Cerebellar nuclear complex (tissue), 1 donor: Measurements from ENCODE around the gene P2RY1.

ENCODE experiments used
- DNase-seq, 2 experiments: peaks; one replicate each; lab custom pipeline; 2025; lab: John Stamatoyannopoulos, UW

Gene P2RY1

DNA sequence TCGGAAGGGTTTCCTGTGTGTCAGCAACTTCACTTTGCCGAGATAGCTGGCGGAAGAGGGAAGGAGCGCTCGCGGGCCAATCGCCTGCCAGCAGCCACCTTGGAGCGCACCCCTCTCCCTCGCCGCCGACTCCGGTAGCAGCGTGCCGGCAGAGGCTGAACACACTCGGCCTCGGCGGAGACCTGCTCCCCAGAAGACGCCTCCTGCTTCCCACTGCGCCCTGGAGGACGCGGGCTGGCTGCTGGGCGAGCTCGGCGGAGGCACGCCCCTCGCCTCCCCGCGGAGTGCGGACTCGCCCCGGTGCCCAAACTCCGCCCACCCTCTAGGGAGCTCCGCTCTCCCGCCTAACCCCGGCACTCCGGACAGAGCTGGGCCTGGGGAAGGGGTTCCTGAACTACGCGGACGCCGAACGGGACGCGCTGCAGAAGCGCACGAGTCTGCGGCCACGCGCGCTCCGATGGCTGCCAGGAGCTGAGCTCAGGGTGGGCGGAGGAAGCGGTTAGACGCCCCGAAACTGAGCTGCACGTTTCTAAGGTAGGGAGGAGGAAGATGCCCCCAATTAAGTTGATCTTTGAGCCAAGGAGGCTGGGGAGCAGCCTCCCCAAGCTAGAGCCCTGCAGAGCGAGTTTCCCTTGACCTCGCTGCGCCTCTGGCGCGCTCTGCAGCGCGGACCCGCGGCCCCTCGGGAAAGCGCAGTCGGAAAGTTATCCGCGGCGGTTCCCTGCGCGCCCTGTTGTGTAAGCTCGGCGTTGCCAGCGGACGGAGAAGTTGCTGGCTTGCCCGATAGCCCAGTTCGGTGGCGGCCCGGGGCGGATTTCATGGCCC is at the start of gene P2RY1:
Gene P2RY1, plus strand, starts transcription at position 356 of the 825 bp plus-strand sequence. CDS start 652 bp downstream, outside the sequence.
- no peak for DNase-seq

DNA sequence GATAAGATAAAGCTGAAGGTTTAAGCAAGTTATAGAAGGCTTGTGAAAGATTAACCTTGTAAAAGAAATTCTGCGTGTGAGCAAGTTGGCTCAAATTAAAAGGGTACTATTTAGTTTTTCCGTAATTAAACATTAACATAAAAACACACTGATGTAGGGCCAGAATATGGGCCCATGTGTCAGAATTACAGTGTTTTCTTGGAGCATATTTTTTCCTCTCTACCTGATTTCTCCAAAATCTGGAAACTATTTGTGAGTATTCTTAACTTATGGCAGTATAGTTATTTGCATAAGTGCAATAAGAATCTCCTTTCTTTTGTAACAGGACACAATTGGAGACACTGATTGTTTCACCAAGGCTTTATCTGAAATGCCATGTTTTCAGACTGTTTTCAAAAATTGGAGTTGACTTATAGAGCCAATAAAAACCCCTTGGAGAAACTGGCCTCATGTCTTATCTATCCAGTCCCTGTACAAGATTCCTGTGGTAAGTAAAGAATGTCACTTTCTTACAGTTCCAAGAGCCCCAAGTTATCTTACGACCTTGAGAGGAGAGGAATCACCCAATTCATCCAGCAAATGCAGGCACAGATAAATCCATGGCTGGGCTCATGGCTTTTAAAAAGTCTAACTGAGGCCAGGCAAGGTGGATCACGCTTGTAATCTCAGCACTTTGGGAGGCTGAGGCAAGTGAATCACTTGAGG is 47.8 kb upstream of the P2RY1 start:
- no peak for DNase-seq

DNA sequence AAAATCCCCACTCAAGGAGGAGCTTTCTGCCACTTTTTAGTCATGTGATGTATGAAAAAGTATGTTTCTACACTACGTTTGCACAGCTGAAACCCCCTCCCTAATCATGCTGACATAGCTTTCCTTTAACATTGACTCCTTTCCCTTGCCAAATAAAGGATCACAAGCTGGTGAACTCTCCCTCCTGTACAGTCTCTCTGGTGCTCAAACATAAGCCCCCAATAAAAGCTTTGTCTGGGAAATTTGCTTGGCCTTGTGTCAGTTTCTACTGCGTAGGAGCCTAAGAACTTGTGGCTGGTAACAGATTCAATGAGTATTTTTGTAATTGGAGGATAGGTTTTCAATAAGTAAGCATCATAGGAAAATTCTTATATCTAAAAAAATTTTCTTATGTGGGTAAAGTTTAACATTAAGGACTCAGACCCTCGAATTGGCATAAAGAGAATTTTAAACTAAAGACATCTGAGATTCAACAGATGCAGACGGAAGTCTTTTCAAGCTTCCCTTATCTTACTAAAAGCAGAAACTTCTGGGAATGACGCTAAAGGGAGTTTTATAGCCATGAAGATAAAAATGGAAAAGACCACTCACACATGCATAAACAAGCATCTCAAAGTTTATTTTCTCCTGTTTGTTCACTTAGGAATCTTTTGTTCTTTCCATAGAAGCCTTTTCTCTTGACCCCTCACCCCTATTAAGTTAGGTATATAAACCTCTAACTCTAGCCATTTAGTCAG is 44.1 kb upstream of the P2RY1 start:
- no peak for DNase-seq

- no peak for DNase-seq
These were observed 41.0 kb upstream of the P2RY1 start for GRCh38 chr3:152793969-152794368.

GRCh38 chr3:152797751-152798432 is 37.0 kb upstream of the P2RY1 start:
- no peak for DNase-seq

DNA sequence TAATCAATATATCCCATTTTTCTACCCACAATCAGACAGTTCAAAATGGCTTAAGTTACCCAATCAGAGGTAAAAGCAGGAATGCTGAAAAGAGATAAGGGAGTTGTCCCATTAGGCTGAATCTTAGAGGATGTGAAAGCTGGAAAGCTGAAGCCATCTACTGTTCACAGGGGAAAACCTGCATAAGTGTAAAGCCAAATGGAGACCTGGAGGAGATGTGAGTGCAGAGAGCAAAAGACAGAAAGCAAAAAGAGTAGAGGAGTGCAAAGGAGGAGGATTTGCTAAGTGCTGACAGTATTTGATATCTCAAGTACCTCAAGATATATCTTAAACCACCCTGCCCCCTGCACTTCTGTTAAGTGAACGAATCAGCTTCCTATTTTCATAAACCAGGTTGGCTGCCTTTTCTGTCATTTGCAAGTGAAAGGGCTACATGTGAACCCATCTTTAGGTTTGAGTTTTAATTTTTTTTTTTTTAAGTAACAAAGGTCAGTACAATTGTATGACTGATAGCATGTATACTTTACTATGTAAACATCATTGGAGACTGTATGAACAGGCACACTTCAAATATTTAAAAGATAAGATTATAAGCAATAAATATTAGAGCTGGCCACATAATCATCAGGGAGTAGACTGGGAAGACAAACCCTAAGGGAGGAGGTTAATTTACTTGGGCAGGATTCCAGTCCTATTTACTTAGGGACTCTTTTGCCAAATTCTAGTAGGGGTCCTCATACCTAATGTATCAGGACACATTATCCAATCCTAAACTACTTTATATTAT is 22.8 kb upstream of the P2RY1 start:
- DNase-seq: no peak

- no peak for DNase-seq
These were observed 17.5 kb upstream of the P2RY1 start for GRCh38 chr3:152817400-152817799.

GRCh38 chr3:152818027-152818426 is 16.9 kb upstream of the P2RY1 start:
- no peak for DNase-seq

DNA sequence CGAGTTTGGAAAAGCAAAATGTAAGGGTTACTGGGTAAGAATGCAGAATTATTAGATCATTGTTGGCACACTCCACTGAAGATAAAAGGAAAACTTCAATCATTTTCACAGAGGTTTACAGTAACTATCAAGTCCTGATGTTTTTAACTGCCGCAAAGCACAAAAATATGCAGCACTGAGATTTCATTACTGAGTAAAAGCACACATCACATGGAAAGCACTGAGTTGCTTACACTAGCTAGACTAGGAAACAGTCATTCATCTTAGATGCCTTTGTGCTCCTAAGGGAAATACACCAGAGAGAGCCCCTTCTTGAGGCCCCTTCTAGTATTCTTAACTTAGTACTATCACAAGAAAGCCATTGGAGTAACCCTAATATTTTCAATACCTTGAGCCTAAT is 11.8 kb upstream of the P2RY1 start:
- DNase-seq: no peak

GRCh38 chr3:152823781-152824180 is 11.2 kb upstream of the P2RY1 start:
- DNase-seq: no peak

- no peak for DNase-seq
These were observed 9.4 kb upstream of the P2RY1 start for GRCh38 chr3:152825566-152825965.

- no peak for DNase-seq
These were observed 8.5 kb upstream of the P2RY1 start for GRCh38 chr3:152826476-152826875.

DNA sequence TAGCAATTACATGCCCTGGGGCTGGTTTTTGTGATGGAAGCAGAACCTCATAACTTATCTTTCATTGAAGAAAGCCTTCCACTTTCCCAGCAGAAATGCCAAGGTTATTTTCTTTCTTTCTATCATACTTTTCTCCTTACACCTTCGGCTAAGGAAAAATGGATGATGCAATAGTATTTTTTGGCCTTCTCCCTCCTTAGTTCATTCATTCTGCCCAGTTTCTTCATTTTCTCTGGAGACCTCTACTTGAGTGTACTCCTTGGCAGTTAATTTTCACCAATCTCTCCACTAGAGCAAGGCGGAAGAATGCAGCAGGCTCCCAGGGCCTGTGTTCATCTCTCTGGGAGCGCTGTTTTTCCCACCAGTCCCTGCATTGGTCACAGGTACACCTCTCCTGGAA is 7.6 kb upstream of the P2RY1 start:
- DNase-seq: no peak

GRCh38 chr3:152828075-152828840 is 6.7 kb upstream of the P2RY1 start:
- no peak for DNase-seq

GRCh38 chr3:152830245-152830644 is 4.7 kb upstream of the P2RY1 start:
- DNase-seq: no peak

DNA sequence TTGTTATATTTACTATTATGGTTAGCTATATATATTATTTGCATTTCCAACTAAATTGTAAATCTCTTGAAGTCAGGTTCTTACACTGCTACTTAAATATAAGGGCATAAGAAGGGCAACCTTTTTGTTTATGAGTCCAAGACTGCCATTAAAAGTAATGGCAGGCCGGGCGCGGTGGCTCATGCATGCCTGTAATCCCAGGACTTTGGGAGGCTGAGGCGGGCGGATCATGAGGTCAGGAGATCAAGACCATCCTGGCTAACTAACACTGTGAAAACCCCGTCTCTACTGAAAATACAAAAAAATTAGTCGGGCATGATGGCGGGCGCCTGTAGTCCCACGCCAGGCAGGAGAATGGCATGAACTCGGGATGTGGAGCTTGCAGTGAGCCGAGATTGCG is 2.9 kb upstream of the P2RY1 start:
- no peak for DNase-seq

- DNase-seq: no peak
These were observed 1.8 kb upstream of the P2RY1 start for GRCh38 chr3:152833089-152833488.

- DNase-seq: no peak
These were observed 648 bp upstream of the P2RY1 start for GRCh38 chr3:152834191-152834775.

GRCh38 chr3:152835601-152836102 is 721 bp downstream of the P2RY1 start:
- DNase-seq: no peak

- DNase-seq: no peak
These were observed 1.3 kb downstream of the P2RY1 start for GRCh38 chr3:152836269-152836668.
